PC-9 (cell line): ENCODE results near the gene LRP1B. TPM values are rescaled to one million over a fixed set of nuclear protein-coding genes. Genes with fewer than 3 reads are reported as not detected.

Source experiments
- BruUV-seq: library from RNA; stranded (reverse); fragments of 400-500 nt; replicated peaks from 2 replicates; lab custom pipeline; 2021; lab: Mats Ljungman, UMichigan
- CTCF ChIA-PET: fragments of 300-600 bp; sonication (Branson Sonifier 250); formaldehyde crosslinking; loops from one replicate; lab custom pipeline; 2022; ENCODE audit warnings: antibody characterized with exemption; lab: Charles Lee
- POLR2A ChIA-PET: fragments of 300-600 bp; sonication (Branson Sonifier 250); formaldehyde crosslinking; loops from one replicate; lab custom pipeline; 2022; ENCODE audit warnings: antibody characterized with exemption; ENCODE audit not compliant: unreplicated experiment; lab: Charles Lee
- DNase-seq, 2 experiments: peaks; one replicate each; pipeline versions ENCODE4 v3.0.0 to v3.0.0-alpha.2; 2015 to 2022; ENCODE audit warnings: mixed read lengths in 1 of 2
- H2AFZ ChIP-seq: fragments of 200-600 bp; sonication (generic); 2 replicates; pipeline ENCODE4 v1.8.1; 2017; ENCODE audit warnings: antibody characterized with exemption
- H3F3A ChIP-seq: fragments of 200-600 bp; sonication (generic); 2 replicates; pipeline ENCODE4 v1.8.1; 2017; ENCODE audit warnings: antibody characterized with exemption, mild to moderate bottlenecking, low read depth; ENCODE audit not compliant: insufficient read depth
- H3K27ac ChIP-seq: fragments of 200-600 bp; sonication (generic); 2 replicates; pipeline ENCODE4 v1.6.1; 2016; ENCODE audit warnings: mixed run types
- H3K27me3 ChIP-seq: fragments of 200-600 bp; sonication (generic); 2 replicates; pipeline ENCODE4 v1.6.1; 2016; ENCODE audit warnings: low read depth, mixed run types; ENCODE audit not compliant: insufficient read depth
- H3K36me3 ChIP-seq: fragments of 200-600 bp; sonication (generic); 2 replicates; pipeline ENCODE4 v1.6.1; 2016; ENCODE audit warnings: low read depth, mixed run types
- H3K4me1 ChIP-seq: fragments of 200-600 bp; sonication (generic); replicated peaks from 2 replicates; pipeline ENCODE4 v1.6.1; 2016; ENCODE audit warnings: mixed run types; ENCODE audit not compliant: insufficient read depth
- H3K4me2 ChIP-seq: fragments of 200-600 bp; sonication (generic); 2 replicates; pipeline ENCODE4 v1.6.1; 2017; ENCODE audit warnings: mixed run types
- H3K4me3 ChIP-seq: fragments of 200-600 bp; sonication (generic); 2 replicates; pipeline ENCODE4 v1.6.1; 2016; ENCODE audit warnings: mixed run types
- H3K79me2 ChIP-seq: fragments of 200-600 bp; sonication (generic); 2 replicates; pipeline ENCODE4 v1.6.1; 2017; ENCODE audit warnings: low read depth, mixed run types
- H3K9me2 ChIP-seq: fragments of 200-600 bp; sonication (generic); 2 replicates; pipeline ENCODE4 v1.8.1; 2017; ENCODE audit warnings: mild to moderate bottlenecking; ENCODE audit not compliant: insufficient read depth
- H3K9me3 ChIP-seq: fragments of 200-600 bp; sonication (generic); 2 replicates; pipeline ENCODE4 v1.8.1; 2016; ENCODE audit warnings: low read depth; ENCODE audit not compliant: insufficient read depth
- H4K20me1 ChIP-seq: fragments of 200-600 bp; sonication (generic); 2 replicates; pipeline ENCODE4 v1.8.1; 2017; ENCODE audit not compliant: insufficient read depth
- CTCF ChIP-seq: fragments of 200-600 bp; sonication (generic); conservative IDR thresholded peaks from 2 replicates; pipeline ENCODE4 v1.6.1; 2017; ENCODE audit warnings: mixed run types, antibody characterized with exemption, mild to moderate bottlenecking, moderate library complexity
- EZH2 ChIP-seq: fragments of 200-600 bp; sonication (generic); IDR thresholded peaks from 2 replicates; pipeline ENCODE4 v1.8.0; 2017; ENCODE audit warnings: antibody characterized with exemption, low read depth
- intact Hi-C: fragments of 100-400 bp; cut with micrococcal nuclease; formaldehyde crosslinking; loops from one replicate; pipeline ENCODE4 v1.10.0; 2022; ENCODE audit not compliant: unreplicated experiment
- total RNA-seq: library from RNA; stranded (reverse); gene quantifications from 2 replicates; pipeline ENCODE4 v1.2.3, GENCODE V29; 2021

The LRP1B gene
- total RNA-seq, 1 experiment from 2014 or later = 1.7 TPM

GRCh38 chr2:141313972-141314371, 816.8 kb downstream of the LRP1B start:
- Histone ChIP-seq H3K4me3 (no peak overlapping the region), H3K36me3 (no peaks in the 10 kb centered on the region), H3K4me2 (no peak overlapping the region), H2AFZ (no peak overlapping the region), H3K27me3 (no peaks in the 10 kb centered on the region), H4K20me1 (no peaks in the 10 kb centered on the region), H3K4me1 (no peaks in the 10 kb centered on the region), H3F3A (no peaks in the 10 kb centered on the region), H3K9me2 (no peaks in the 10 kb centered on the region), H3K27ac (no peak overlapping the region), H3K9me3 (no peaks in the 10 kb centered on the region), H3K79me2 (no peaks in the 10 kb centered on the region)
- POLR2A ChIA-PET = no interaction called here
- DNase-seq = no peak
- no TSS peak for BruUV-seq
- intact Hi-C loops = no loop called here
- CTCF ChIA-PET = no interaction called here
- TF ChIP-seq CTCF (no peak), EZH2 (no peak)

- POLR2A ChIA-PET = no interaction called here
- Histone ChIP-seq H3K4me1 (no peaks in the 10 kb centered on the region), H3K4me3 (no peak overlapping the region), H3K9me3 (no peaks in the 10 kb centered on the region), H3K27ac (no peak overlapping the region), H3F3A (no peaks in the 10 kb centered on the region), H3K79me2 (no peaks in the 10 kb centered on the region), H3K4me2 (no peak overlapping the region), H2AFZ (no peak overlapping the region), H3K36me3 (no peaks in the 10 kb centered on the region), H3K9me2 (no peaks in the 10 kb centered on the region), H3K27me3 (no peaks in the 10 kb centered on the region), H4K20me1 (no peaks in the 10 kb centered on the region)
- no peak for TF ChIP-seq CTCF
- TF ChIP-seq EZH2 = no peak
- CTCF ChIA-PET = no interaction called here
- BruUV-seq = no TSS peak
- DNase-seq = no peak
- intact Hi-C loops = no loop called here
Measured at GRCh38 chr2:141311430-141311829, 819.4 kb downstream of the LRP1B start.

GRCh38 chr2:141306368-141306767, 824.4 kb downstream of the LRP1B start:
- H2AFZ ChIP-seq = no peak overlapping the region
- ChIA-PET CTCF (no interaction called here), POLR2A (no interaction called here)
- no peak overlapping the region for H3K27ac ChIP-seq
- no peaks in the 10 kb centered on the region for H3K9me2 ChIP-seq
- TF ChIP-seq EZH2 (no peak), CTCF (no peak)
- H3K4me2 ChIP-seq = no peak overlapping the region
- H3K9me3 ChIP-seq = no peaks in the 10 kb centered on the region
- no peaks in the 10 kb centered on the region for H3K27me3 ChIP-seq
- BruUV-seq = no TSS peak
- H3F3A ChIP-seq = no peaks in the 10 kb centered on the region
- no peaks in the 10 kb centered on the region for H4K20me1 ChIP-seq
- H3K36me3 ChIP-seq = no peaks in the 10 kb centered on the region
- intact Hi-C loops = no loop called here
- no peak overlapping the region for H3K4me3 ChIP-seq
- no peak for DNase-seq
- no peaks in the 10 kb centered on the region for H3K4me1 ChIP-seq
- H3K79me2 ChIP-seq = no peaks in the 10 kb centered on the region
